Renal cortex interstitium (tissue), 11 donors: ENCODE data around the gene ZDHHC7. TPM values are rescaled to one million over a fixed set of nuclear protein-coding genes. Genes with fewer than 3 reads are reported as not detected.
"Not testable (repeated sequence)": the region's sequence is repeated elsewhere in the genome, so short reads cannot be mapped to it uniquely, and the experiment has no call there.

Source experiments
- DNase-seq, 11 donors: peaks; one replicate each; pipeline ENCODE4 v3.0.0-alpha.2; 2013; ENCODE audit warnings: low read depth in 9 of 11, low spot score in 4 of 11; ENCODE audit errors: extremely low read depth in 1 of 11
- polyA plus RNA-seq, 3 donors: library from polyadenylated mRNA; unstranded; fragments of 120-200 nt; gene quantifications; one replicate each; pipeline ENCODE4 v1.2.1, GENCODE V29; 2013; ENCODE audit not compliant: insufficient read length in 3 of 3

The ZDHHC7 gene
- polyA plus RNA-seq, 3 donors: 50.8 to 62.5 (median 59.0) TPM

DNA sequence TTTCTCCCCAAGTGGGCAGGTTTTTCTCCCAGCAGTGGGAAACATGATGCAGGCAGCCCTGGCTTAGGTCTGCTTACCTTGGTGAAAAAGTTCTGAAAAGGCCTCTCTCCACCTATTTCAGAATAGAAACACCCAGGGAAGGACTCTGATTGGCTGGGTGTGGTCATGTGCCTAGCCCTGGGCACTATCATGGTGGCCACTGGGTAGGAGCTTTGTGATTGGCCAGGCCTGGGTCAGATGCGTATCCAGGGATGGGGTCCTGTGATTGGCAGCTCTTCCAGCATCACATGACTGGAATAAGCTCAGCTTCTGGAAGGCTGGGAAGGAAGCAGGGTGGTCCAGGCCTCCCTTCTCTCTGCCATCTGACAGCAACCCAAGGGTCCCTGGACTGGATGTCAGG lies 53.5 kb downstream of the ZDHHC7 start:
- no peak for DNase-seq

DNA sequence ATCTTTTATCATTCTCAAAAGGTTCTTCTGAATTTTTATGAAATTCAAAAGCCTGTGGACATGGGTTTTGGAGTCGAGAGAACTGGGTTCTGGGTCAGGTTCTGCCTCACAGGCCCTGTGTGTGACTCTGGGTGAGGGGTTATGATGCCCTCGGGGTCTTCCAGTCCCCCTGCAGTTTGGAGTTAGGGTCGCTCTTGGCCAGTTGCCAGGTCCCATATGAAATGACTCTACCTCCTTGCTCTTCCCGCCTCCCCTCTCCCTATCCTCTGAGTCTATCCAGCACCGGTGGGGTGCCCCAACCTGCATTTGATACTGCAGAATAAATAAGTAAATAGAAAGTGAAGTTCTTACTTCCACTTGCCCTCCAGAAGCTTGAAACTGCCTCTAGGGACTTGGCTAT lies 54.1 kb downstream of the ZDHHC7 start:
- no peak for DNase-seq

DNA sequence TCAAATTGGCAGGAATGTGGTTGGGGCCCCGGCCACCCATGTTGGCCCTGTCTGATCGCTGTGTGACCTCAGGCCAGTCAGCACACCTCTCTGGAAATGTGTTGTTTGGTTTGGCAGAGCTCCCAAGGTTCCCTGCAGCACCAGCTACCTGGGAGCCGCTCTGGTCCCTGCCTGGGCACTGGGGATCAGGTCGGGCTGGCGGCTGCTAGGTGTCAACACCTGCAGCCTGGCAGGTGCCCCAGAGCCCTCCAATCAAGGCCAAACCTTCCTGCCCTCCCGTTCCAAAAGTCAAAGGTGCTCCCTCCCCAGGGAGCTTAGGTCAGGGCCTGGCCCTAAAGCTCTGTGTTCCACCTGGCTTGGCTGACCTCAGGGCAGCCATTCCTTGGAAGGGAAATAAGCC lies 55.9 kb downstream of the ZDHHC7 start:
- no peak for DNase-seq

DNA sequence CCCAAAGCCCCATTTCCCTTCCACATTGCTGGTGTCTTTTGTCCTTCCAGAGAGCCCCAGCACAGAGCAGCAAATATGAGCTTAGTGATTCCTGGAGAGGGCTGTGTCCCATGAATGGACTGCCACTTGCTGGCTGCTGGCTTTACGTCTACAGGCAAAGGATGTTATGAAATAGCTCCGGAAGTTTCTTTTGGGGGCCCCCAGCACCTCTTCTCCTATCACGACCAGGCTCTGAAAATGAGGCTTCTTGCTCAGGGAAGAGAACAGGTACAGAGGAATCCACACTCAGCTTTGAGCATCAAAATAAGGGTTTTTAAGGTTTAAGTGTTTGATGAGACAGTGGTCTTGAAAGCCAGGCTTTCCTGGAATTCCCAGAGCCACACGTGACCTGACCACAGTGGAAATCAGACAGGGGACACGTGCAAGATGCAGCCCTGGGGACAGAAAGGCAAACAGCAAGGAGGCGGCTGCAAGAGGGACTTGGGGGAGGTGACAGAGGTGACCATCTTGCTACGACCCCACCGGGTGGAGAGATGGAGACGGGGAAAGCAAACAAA lies 58.1 kb downstream of the ZDHHC7 start:
- DNase-seq: no peak

DNA sequence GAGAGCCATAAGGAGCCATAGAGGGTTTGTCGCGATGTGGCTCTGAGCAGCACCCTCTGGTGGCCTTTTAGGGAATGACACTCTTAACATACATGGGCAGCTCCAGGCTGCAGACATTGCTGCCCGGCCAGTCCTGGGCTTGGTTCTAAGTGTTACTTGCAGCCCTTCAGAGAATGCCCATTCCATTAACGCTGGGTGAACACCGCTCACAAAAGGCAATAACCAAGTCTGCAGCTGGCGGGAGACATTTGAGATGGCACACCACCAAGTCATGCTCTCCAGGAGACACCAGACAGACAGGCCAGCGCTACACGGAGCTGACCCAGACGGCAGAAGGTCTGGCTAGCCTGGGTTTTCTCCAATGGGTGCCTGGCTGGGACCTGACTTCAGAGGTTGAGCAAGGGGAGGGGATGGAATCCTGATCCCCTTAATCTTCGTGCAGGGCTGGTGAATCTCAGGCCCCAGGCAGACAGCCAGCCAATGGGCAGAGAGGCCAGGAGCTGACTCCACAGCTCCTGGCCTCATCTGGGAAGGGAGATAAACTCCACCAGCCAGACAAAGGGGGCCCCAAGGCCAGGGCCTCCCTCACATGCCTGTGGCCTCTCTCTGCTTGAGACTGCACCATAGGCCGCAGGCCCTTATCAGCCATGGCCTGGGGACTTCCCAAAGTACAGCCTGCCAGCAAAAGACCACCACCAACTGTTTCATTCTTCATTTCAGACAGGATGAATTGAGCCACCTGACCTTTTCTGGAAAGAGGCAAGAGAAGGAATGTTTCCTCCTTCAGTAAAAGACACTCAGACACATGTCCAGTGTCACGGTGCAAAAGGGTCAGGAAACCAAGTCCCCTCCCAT lies 58.8 kb downstream of the ZDHHC7 start:
- peak; percentile 59 to 84 (median 74) for DNase-seq

DNA sequence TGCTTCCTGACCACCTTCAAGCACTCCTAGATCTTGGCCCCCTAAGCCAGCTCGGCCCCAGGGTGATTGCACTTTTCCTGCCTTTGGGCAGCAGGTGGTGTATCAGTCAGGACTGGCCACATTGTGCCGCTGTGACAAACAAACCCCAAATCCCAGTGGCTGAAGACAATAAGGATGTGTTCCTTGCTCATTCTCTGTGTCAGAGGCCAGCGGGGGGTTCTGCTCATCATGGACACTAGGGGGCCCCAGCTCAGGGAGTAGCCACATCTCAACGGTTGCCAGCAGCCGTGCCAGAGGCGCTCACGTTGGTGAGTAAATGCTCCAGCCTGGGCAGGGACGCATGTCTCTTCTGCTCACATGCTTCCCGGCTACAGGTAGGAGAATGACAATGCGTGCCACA lies 60.4 kb downstream of the ZDHHC7 start:
- DNase-seq: no peak

DNA sequence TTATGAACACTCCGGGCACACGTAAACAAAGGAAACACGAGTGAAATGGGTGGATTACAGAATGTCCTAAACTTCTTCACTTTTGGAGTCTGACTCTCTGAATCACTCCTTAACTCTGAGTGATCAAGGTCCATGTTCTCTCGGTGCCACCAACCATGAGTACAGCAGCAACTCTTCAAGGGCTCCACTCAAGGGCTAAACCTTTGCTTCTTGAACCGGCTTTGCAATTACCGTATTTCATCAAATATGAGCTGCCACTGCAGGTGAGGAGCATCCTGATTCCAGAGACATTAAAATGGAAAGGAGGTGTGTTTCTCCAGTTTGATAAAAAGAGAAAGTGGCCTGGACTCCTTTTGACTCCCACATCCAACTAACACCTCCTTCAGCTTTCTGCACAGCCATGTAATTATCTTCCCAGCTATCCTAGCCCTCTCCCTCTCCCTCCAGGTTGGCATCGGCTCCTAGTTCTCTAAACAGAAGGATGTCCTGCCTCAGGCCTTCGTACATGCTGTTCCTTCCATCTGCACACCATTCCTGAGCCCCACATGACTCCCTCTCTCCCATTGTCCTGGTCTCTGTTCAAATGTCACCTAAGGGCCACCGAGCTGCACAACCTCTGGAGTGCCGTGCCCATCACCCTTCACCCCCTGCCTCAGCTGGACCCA lies 61.4 kb downstream of the ZDHHC7 start:
- DNase-seq: no peak

DNA sequence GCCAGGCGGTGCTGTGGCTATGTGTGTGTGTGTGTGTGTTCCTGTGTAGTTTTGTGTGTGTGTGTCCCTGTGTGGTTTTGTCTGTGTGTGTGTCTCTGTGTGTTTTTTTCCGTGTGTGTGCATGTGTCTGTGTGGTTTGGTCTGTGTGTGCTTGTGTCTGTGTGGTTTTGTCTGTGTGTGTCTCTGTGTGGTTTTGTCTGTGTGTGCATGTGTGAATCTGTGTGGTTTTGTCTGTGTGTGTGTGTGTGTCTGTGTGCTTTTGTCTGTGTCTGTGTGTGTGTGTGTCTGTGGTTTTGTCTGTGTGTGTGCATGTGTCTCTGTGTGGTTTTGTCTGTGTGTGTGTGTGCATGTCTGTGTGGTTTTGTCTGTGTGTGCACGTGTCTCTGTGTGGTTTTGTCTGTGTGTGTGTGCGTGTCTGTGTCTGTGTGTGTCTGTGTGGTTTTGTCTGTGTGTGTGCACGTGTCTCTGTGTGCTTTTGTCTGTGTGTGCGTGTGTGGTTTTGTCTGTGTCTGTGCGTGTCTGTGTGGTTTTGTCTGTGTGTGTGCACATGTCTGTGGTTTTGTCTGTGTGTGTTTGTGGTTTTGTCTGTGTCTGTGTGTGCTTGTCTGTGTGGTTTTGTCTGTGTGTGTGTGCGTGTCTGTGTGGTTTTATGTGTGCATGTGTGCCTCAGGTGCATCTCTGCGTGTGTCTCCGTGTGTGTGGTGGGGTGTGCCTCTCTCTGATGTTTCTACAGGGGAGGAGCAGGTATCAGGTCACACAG lies 62.3 kb downstream of the ZDHHC7 start:
- DNase-seq: no peak

DNA sequence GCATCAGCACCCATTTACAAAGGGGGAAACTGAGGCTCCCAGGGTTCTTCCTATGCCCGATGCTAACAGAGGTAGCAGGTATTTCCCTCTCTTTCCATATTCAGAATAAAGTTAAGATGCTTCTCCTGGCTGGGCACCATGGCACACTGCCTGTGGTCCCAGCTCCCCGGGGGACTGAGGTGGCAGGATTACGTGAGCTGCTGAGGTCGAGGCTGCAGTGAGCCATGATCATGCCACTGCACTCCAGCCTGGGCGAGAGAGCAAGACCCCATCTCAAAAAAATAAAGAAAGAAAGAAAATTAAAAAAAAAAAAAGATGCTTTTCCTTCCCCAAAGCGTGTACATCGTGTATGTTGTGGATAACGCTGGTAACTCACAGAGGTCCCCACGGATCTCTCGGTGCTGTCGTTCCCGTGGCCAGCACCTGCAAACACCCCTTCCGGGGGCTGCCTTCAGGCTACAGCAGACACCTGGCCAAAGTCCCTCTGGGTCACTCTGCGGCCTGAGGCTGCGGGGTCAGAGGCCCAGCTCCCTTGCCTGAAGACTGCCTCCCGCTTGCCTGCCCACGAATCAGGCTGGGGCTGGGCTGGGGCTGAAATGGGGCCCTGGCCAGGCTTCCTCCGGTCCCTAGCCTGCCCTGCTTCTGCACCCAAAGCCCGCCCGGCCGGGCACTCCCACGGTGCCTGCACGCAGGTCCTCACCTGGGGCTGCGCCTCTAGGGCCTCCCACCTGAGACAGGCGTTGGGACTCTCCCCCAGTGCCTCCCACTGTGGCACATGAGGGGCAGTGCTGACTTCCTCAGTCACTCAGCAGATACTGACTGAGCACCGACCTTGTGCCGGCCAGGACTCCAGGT lies 63.1 kb downstream of the ZDHHC7 start:
- no peak for DNase-seq

DNA sequence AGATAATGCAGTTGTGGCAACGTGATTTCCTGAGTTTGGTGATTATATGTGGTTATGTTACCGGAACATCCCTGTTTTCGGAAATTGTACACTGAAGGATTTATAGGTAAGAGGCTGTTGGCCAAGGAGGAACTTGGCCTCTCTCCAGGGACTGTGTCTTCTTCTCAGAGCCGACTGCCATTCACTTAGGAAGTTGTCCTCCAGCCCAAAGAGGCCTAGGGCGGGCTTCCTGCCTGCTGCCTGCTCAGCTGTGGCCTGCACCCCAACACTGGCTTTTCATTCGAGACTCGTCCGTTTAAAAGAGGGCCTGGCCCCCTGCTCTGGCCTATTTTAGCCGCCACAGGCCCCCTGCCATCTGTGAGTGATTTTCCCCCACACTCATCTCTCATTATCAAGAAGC lies 64.3 kb downstream of the ZDHHC7 start:
- DNase-seq: no peak

DNA sequence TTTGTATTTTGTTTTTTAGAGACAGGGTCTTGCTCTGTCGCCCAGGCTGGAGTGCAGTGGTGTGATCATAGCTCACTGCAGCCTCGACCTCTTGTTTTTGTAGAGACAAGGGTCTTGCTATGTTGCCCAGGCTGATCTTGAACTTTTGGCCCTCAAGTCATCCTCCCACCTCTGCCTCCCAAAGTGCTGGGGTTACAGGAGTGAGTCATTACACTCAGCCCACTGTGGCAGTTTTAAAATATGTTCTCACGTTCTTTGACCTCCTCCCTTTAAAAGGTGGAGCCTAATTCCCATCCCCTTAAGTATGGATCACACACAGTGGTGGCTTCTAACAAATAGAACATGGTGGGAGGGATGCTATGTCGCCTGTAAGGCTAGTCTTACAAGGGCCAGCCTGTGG lies 67.7 kb downstream of the ZDHHC7 start:
- no peak for DNase-seq

DNA sequence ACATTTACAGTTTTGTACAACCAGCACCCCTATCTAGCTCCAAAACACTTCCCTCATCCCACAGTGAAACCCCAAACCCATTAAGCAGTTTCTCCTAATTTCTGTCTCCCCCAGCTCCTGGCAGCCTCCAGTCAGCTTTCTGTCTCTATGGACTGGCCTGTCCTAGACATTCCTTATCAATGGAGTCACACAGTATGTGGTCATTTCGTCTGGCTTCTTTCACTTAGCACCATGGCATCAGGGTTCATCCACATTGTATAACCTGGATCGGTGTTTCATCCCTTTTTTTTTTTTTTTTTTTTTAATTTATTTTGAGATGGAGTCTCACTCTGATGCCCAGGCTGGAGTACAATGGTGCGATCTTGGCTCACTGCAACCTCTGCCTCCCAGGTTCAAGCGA lies 68.5 kb downstream of the ZDHHC7 start:
- DNase-seq: no peak

DNA sequence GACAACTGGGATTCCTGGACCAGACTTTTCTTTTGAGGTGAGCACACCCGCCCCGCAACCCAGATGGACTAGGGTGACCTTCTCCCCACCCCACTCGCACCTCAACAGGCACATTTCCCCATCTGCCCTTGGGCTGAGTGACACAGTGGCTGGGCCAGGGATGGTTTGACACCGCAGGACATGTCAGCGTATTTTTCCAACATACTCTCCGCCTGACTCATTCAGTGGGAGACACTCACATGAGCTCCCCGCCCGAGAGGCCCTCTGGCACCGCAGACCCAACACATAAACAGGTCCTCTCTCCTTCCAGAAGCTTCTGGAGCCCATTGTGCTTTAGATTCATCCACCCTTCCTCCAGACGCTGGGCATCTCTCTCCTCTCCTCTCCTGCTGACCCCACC lies 69.4 kb downstream of the ZDHHC7 start:
- DNase-seq: no peak

DNA sequence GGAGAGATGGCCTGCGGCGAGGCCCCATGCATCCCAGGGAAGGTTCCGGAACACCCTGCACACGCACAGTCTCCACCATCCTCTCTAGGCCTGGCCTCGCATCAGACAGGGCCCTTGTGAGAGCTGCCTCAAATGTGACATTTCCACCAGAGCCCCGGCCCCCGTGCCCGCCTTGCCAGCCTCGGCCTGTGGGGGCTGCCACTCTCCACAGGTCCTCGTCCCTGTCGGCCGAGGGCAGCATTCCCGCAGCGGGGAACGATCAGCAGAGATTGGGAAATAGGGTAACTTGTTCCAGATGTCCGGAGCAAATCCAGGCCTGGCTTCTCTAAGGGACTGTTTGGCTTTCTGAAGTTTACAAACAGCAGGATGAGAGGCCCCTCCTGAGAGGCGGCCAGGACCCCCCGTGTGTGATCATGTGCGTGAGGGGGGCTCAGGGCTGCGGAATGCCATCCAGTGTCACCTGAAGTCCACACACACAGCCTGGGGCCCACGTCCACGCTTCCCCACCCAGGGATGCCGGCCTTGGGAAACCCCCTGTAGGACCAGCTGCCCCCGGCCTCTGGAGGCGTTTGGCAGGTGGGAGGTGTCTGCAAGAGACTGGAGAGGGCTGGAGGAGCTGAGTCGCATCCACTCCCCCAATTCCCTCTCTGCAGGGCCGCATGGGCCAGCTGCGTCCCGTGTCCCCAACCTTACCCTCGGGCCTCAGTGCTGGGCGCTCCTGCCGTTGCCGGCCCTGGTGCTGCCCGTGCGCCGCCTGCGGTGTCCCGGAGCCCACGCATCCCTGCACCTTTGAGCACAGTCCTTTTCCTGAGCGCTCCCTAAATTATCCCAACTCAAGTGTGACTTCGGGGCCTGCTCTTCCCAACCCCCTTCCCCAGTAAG lies 70.4 kb downstream of the ZDHHC7 start:
- DNase-seq: no peak

DNA sequence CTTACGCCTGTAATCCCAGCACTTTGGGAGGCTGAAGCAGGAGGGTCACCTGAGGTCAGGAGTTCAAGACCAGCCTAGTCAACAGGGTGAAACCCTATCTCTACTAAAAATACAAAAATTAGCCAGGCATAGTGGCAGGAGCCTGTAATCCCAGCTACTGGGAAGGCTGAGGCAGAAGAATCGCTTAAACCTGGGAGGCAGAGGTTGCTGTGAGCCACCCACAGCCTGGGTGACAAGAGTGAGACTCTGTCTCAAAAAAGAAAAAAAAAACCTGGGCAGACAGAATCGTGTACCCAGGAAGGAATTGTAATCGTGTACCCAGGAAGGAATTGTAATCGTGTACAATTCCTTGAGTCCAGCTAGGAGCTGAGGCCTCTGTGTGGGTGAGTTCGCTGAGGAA lies 72.7 kb downstream of the ZDHHC7 start:
- not testable (repeated sequence) for DNase-seq

DNA sequence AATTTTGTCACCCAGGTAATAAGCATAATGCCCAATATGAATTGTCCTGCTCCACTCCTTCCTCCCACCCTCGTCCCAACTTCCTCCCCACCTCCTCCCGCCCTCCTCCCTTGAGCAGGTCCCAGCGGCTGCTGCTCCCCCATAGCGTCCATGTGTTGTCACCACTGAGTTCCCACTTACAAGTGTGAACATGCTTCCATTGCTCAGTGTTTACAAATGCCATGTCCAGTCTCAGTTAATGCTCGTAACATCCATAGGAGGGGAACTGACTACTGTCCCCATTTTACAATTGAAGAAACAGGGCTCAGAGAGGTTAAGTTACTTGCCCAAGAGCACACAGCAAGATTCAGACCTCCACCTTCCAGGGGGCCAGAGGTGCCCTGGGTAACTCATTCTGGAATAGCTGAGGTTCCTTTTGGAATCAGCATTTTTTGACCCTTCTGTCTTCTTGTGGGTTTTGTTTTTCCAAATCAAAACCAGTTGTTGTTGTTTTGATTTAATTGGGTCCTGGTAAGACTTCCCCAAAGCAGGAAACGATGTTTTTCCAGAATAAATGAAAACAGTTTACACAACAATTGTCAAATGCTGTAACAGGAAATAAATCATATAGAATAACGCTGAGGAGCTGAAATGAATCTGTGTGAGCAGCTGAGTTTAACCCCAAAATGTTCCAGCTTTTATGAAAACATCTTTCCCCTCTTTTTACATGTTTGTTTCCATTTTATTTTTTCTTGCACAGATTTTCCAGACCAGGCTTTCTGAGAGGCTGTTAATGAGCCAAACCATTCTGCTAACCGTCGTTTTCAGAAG lies 73.9 kb downstream of the ZDHHC7 start:
- no peak for DNase-seq
